ENCODE measurements around the gene C12orf76.

DNA sequence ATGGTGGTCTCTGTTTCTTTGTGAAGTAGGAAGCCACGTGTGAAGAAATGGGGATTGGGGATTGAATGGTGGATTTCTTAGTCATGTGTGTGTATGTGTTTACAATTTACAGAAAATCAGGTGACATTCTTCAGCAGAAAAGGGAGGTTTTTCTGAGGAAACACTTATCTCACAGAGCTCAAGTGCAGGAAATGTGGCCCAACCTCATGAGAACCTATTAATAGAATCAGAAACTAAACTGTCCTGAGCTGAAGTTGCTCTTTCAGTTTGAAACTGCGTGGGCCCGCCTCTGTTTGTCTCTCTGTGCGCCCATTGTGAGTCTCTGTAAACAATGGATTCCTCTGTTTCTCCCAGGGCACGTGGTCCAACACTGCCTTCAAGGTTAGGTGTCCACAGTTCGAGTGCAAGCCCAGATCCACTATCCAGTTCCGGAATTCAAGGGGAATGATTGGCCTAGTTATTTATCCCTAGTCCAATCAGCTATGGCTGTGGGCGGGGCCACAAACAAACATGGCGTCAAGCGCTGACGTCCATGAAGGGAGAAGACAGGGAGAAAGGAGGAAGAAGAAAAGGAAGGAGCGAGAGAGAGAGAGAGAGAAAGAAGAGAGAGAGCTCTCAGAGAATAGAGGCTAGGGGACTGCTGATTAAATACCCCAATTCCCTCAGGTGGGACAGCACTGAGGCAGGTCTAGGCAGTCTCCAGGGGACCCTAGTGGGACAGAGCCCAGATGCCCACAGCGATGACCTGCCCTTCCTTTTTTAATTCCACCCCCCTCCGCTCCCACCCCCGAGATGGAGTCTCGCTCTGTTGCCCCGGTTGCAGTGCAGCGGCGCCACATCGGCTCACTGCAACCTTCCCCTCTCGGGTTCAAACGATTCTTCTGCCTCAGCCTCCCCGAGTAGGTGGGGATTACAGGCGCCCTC is 31.4 kb upstream of the C12orf76 start:
- TF ChIP-seq CTCF (IDR thresholded peaks at IDR 0.05; ENCODE audit: poor library complexity) (no peak), EZH2phosphoT487 (IDR thresholded peaks at IDR 0.05; ENCODE audit: low read depth, severe bottlenecking, unreplicated experiment) (no peak)

All from hepatocyte (in vitro differentiated cells).